Dendritic cell treated with granulocyte-macrophage colony-stimulating factor and Interleukin-4, amounts not matched to agents 40 ng/mL and 50 ng/mL, for 4 days (primary cell): Measurements from ENCODE around the gene TEX264.
A peak's percentile ranks its signal among the peaks of the same experiment; 100 is the strongest.
"Not testable (repeated sequence)": the region's sequence is repeated elsewhere in the genome, so short reads cannot be mapped to it uniquely, and the experiment has no call there.

Experiments used
- H3K27ac Mint-ChIP-seq: one replicate; pipeline ENCODE4 v1.8.0; 2022; ENCODE audit warnings: mild to moderate bottlenecking, mixed read lengths
- H3K27me3 Mint-ChIP-seq: one replicate; pipeline ENCODE4 v1.8.0; 2022; ENCODE audit warnings: mild to moderate bottlenecking, mixed read lengths
- H3K36me3 Mint-ChIP-seq: one replicate; pipeline ENCODE4 v1.8.0; 2022; ENCODE audit warnings: low read depth, mixed read lengths
- H3K4me1 Mint-ChIP-seq: one replicate; pipeline ENCODE4 v1.8.0; 2022; ENCODE audit warnings: low read depth, mixed read lengths
- H3K4me3 Mint-ChIP-seq: one replicate; pipeline ENCODE4 v1.8.0; 2022; ENCODE audit warnings: mild to moderate bottlenecking, moderate library complexity, mixed read lengths
- H3K9me3 Mint-ChIP-seq: one replicate; pipeline ENCODE4 v1.8.0; 2022; ENCODE audit warnings: mixed read lengths
- intact Hi-C: fragments of 100-400 bp; cut with micrococcal nuclease; formaldehyde crosslinking; loops from one replicate; pipeline ENCODE4 v1.15.0; 2022

Gene TEX264, protein sequence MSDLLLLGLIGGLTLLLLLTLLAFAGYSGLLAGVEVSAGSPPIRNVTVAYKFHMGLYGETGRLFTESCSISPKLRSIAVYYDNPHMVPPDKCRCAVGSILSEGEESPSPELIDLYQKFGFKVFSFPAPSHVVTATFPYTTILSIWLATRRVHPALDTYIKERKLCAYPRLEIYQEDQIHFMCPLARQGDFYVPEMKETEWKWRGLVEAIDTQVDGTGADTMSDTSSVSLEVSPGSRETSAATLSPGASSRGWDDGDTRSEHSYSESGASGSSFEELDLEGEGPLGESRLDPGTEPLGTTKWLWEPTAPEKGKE

DNA sequence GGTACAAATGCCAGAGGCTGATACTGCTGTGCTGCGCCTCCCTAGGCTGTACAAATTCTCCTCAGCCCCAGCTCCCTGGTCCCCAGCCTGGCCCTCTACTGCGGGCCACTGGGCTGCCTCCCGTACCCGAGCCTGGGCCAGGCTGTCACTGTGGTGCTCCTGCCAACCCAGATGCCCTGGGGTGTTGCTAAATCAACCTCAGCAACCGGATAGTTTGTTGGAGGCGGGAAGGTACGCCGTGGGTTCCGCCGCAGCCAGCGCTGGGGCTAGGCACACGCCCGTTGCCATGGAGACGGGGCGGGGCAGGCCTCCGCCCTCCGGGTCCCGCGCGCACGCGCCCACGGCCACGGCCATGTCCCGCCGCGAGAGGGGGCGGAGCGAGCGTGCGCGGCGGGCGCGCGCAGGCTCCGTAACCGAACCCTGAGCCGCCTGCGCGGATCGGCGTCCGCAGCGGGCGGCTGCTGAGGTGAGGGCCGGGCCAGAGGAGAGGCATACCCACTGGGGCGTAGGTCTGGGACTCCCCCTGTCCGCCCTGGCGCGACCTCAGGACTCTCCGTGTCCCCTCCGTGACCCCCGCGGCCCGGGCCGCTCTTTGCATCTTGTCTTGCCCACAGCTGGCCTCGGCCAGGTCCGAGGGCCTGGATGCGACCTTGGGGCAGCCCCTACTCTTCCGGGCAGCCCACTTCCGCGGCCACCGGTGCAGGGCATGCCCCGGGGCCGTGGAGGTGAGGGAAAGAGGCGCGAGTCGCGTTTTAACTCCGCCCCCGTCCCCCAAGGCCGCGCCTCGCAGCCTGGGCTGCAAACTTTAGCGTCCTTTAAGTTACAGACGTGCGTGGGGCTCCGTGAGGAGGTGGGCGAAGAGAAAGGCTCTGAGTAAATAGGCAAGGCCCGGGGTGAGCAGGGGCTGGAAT is at the start of gene TEX264:
TSS of gene TEX264 (plus strand) at position 430 of the 911 bp plus-strand sequence. CDS start 3,053 bp downstream, outside the sequence.
- H3K4me3 Mint-ChIP-seq, result peak within 1 kb of the TSS; percentile 88
- H3K9me3 Mint-ChIP-seq, result no peaks in the 10 kb centered on the region
- H3K36me3 Mint-ChIP-seq, result peaks cover 47% of the 10 kb centered on the region
- intact Hi-C loops, result no loop called here
- peaks cover 90% of the 10 kb centered on the region for H3K4me1 Mint-ChIP-seq
- peak within 1 kb of the TSS; percentile 89 for H3K27ac Mint-ChIP-seq
- no peaks in the 10 kb centered on the region for H3K27me3 Mint-ChIP-seq

DNA sequence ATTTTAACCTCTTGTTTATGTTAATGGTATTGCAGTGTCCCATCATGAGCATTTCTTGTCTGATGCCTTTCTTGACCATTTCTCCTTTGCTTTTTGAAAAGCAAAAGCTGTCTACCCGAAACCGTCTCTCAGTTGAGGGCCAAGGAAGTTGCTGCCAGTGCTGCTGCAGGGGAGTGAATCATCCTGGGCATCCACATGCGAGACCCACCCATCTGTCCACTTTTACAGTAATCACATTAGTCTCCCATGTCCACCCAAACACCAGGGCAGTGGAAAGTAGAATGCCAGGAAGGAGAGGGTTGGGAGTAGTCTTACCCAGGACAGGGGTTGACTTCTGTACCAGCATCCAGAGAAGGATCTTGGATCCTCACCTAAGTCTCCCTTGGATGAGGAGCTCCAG is 48.6 kb upstream of the TEX264 start:
- H3K27me3 Mint-ChIP-seq, result no peaks in the 10 kb centered on the region
- H3K4me1 Mint-ChIP-seq, result peaks cover 28% of the 10 kb centered on the region
- no peaks in the 10 kb centered on the region for H3K9me3 Mint-ChIP-seq
- intact Hi-C loops, result no loop called here
- H3K4me3 Mint-ChIP-seq, result no peak overlapping the region
- H3K36me3 Mint-ChIP-seq, result peaks cover 3% of the 10 kb centered on the region
- H3K27ac Mint-ChIP-seq, result no peak overlapping the region

DNA sequence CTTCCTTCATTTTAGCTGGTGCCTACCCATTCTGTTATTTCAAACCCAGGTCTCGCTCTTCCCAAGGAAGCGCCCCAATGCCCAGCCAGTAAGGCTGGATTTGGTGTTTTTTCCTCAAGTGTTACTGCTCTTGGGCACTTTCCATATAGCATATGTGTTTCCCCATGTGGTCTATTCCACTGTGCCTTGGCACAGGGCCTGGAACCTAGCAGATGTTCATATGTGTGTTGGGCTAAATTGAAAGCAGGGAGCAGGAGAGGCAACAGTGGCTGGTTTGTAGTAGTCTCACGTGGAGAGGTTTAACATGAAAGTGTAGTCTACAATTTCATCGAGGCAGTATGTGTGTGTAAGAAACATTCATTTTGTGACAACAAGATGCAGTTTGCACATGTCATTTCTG is 48.2 kb upstream of the TEX264 start:
- intact Hi-C loops, result no loop called here
- Mint-ChIP-seq H3K4me1 (peaks cover 28% of the 10 kb centered on the region), H3K27me3 (no peaks in the 10 kb centered on the region), H3K9me3 (no peaks in the 10 kb centered on the region), H3K27ac (no peak overlapping the region), H3K36me3 (peaks cover 8% of the 10 kb centered on the region), H3K4me3 (no peak overlapping the region)

DNA sequence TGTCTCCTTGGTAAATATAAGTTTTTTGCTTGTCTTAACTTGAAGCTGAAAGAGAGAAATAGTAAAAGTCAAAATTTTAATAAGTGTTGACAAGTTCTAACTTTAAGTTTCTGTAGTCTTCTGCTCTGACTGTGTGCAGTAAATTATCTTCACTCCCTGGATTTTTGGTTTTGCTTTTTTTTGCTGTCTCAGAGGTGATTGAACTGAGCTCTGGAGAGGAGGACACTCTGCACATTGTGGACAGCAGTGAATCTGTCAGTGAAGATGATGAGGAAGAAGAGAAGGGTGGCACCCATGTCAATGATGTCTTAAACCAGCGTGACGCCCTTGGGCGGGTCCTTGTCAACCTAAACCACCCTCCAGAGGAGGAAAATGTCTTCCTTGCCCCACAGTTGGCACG is 40.5 kb upstream of the TEX264 start:
- Mint-ChIP-seq H3K4me1 (no peaks in the 10 kb centered on the region), H3K36me3 (peaks cover 84% of the 10 kb centered on the region), H3K9me3 (no peaks in the 10 kb centered on the region), H3K27me3 (no peaks in the 10 kb centered on the region), H3K4me3 (no peak overlapping the region), H3K27ac (no peak overlapping the region)
- intact Hi-C loops, result no loop called here

DNA sequence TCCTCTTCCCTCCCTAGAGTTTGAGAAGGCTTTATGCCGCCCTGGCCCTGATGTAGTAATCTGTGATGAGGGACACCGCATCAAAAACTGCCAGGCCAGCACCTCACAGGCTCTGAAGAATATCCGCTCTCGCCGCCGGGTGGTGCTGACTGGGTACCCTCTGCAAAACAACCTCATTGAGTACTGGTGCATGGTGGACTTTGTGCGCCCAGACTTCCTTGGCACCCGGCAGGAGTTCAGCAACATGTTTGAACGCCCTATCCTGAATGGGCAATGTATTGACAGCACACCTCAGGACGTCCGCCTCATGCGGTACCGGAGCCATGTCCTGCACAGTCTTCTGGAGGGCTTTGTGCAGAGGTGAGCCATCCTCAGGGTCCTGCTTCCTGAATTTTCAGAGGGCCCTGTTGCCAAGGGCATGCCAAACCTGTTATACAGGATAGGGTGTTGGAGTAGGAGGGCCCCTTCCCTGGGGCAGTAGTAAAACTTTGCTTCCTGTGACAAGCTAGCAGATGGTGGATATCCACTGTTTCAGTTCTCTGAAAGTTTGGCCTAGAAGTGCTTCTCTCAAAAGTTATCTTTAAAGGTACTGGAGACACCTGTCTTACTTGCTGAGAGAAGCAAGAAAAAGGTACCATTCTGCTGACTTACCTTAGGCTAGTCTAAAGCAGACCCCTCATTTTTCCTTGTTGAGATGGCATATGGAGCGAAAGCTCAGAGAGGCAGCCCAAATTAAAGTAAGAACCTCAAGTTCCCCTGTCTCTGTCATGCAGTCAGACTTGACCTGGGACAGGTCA is 33.7 kb upstream of the TEX264 start:
- no peaks in the 10 kb centered on the region for H3K4me1 Mint-ChIP-seq
- H3K4me3 Mint-ChIP-seq, result no peak overlapping the region
- H3K27me3 Mint-ChIP-seq, result no peaks in the 10 kb centered on the region
- peaks cover 100% of the 10 kb centered on the region for H3K36me3 Mint-ChIP-seq
- H3K9me3 Mint-ChIP-seq, result no peaks in the 10 kb centered on the region
- H3K27ac Mint-ChIP-seq, result no peak overlapping the region
- intact Hi-C loops, result no loop called here

DNA sequence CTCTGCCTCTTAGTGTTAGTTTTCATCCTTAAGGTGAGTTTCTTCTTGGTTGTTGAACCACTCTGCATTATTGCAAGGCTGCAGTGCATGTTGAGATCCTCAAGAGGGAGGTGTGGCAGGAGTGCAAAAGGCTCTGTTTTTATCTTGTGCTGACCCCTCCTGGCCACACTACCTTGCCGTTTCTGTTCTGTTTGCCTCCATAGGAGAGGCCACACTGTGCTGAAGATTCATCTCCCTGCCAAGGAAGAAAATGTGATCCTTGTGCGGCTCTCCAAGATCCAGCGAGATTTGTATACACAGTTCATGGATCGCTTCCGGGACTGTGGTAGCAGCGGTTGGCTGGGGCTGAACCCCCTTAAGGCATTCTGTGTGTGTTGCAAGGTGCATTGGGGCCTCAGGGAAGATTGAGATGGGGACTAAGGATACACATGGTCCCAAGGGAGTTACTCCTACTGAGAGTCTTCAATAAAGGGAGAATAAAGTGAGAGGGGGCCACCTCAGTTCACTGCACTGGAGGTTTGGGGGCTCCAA is 33.0 kb upstream of the TEX264 start:
- intact Hi-C loops, result loop anchor here (1.0 kb wide), 1 partner anchor 136 kb away; no protein-coding TSS in a partner anchor
- no peaks in the 10 kb centered on the region for H3K4me1 Mint-ChIP-seq
- H3K27me3 Mint-ChIP-seq, result no peaks in the 10 kb centered on the region
- H3K4me3 Mint-ChIP-seq, result no peak overlapping the region
- peaks cover 100% of the 10 kb centered on the region for H3K36me3 Mint-ChIP-seq
- H3K27ac Mint-ChIP-seq, result no peak overlapping the region
- H3K9me3 Mint-ChIP-seq, result no peaks in the 10 kb centered on the region

DNA sequence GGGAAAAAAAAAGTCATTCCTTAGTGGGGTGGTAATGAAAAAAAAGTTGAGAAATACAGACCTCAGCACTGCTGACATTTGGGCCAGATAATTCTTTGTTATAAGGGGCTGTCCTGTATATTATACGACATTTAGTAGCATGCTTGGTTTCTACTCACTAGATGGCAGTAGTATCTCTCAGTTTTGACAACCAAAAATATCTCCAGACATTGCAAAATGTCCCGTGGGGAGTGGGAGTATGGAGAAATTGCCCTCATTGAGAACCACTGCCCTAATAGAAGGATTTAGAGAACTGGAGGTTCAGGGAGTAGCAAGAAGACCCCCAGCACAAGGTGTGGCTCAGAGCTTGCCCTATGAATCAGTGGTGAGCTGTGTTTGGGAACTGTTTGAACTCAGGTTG is 28.6 kb upstream of the TEX264 start:
- no peaks in the 10 kb centered on the region for H3K27me3 Mint-ChIP-seq
- no peak overlapping the region for H3K4me3 Mint-ChIP-seq
- no peak overlapping the region for H3K27ac Mint-ChIP-seq
- no peaks in the 10 kb centered on the region for H3K9me3 Mint-ChIP-seq
- H3K4me1 Mint-ChIP-seq, result no peaks in the 10 kb centered on the region
- peaks cover 100% of the 10 kb centered on the region for H3K36me3 Mint-ChIP-seq
- intact Hi-C loops, result loop anchor here (1.0 kb wide), 1 partner anchor 40 kb away; no protein-coding TSS in a partner anchor

DNA sequence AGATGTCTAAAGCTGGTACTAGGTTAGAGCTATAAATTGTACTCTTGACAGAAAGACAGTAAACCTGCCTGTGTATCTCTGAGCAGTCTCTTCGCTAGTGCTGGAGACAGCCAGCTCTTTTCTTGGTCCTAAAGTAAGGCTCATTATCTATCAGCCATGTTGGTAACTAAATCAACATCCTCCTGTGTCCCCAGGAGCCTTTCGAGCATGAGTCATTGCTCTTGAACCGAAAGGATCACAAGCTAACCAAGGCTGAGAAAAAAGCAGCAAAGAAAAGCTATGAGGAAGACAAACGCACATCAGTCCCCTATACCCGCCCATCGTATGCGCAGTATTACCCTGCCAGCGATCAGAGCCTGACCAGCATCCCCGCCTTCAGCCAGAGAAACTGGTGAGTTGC is 25.0 kb upstream of the TEX264 start:
- Mint-ChIP-seq H3K9me3 (no peaks in the 10 kb centered on the region), H3K27me3 (no peaks in the 10 kb centered on the region), H3K4me3 (no peak overlapping the region), H3K36me3 (peaks cover 99% of the 10 kb centered on the region), H3K27ac (no peak overlapping the region), H3K4me1 (no peaks in the 10 kb centered on the region)
- intact Hi-C loops, result no loop called here

DNA sequence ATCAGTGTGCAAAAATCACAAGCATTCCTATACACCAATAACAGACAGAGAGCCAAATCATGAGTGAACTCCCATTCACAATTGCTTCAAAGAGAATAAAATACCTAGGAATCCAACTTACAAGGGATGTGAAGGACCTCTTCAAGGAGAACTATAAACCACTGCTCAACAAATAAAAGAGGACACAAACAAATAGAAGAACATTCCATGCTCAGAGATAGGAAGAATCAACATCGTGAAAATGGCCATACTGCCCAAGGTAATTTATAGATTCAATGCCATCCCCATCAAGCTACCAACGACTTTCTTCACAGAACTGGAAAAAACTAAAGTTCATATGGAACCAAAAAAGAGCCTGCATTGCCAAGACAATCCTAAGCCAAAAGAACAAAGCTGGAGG is 18.9 kb upstream of the TEX264 start:
- H3K9me3 Mint-ChIP-seq, H3K27me3 Mint-ChIP-seq, H3K27ac Mint-ChIP-seq, intact Hi-C loops, H3K4me1 Mint-ChIP-seq, H3K4me3 Mint-ChIP-seq: not testable (repeated sequence)
- H3K36me3 Mint-ChIP-seq, result peaks cover 77% of the 10 kb centered on the region

DNA sequence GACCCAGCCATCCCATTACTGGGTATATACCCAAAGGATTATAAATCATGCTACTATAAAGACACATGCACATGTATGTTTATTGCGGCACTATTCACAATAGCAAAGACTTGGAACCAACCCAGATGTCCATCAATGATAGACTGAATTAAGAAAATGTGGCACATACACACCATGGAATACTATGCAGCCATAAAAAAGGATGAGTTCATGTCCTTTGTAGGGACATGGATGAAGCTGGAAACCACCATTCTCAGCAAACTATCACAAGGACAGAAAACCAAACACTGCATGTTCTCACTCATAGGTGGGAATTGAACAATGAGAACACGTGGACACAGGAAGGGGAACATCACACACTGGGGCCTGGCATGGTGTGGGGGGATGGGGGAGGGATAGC is 17.6 kb upstream of the TEX264 start:
- H3K27me3 Mint-ChIP-seq, intact Hi-C loops, H3K27ac Mint-ChIP-seq, H3K9me3 Mint-ChIP-seq, H3K4me3 Mint-ChIP-seq: not testable (repeated sequence)
- Mint-ChIP-seq H3K36me3 (peaks cover 76% of the 10 kb centered on the region), H3K4me1 (peaks cover 18% of the 10 kb centered on the region)

DNA sequence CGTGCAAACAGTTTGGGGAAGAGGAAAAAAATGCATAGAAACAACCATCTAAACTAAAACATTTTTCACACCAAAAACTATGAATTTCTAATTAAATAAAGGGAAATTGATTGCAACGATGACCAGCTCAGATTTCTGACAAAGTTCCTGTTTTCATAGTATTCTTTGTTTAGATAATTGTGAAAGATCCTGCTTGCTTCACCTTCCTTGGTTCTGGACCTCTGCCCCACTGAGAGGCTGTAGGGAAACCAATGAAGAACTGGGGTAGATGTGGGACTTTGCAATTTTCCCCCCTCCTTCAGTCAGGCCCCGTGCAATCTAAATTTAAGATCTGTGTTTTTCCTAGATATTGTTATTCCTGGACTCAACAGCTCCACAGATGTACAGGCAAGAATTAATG is 13.8 kb upstream of the TEX264 start:
- no peak overlapping the region for H3K27ac Mint-ChIP-seq
- intact Hi-C loops, result no loop called here
- peaks cover 5% of the 10 kb centered on the region for H3K9me3 Mint-ChIP-seq
- H3K4me1 Mint-ChIP-seq, result peaks cover 27% of the 10 kb centered on the region
- H3K4me3 Mint-ChIP-seq, result no peak overlapping the region
- peaks cover 83% of the 10 kb centered on the region for H3K36me3 Mint-ChIP-seq
- H3K27me3 Mint-ChIP-seq, result no peaks in the 10 kb centered on the region

DNA sequence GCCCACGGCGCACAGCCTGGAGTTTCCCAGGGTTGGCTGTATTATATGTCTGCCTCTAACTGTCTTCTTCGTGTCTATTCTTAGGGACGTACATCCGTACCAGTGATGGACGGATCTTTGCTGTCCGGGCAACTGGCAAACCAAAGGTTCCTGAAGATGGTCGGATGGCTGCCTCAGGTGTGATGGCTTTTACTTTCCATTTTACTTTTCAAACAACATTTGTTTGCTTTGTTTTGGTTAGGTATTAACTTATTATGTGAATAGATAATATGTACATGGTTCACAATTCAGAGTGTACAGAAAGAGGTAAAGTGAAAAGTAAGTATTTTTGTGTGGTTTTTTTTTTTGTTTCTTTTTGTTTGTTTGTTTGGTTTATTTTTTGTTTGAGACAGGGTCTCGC is 11.1 kb upstream of the TEX264 start:
- Mint-ChIP-seq H3K4me1 (peaks cover 22% of the 10 kb centered on the region), H3K9me3 (no peaks in the 10 kb centered on the region), H3K4me3 (no peak overlapping the region), H3K27ac (no peak overlapping the region), H3K27me3 (no peaks in the 10 kb centered on the region), H3K36me3 (peaks cover 88% of the 10 kb centered on the region)
- intact Hi-C loops, result no loop called here

DNA sequence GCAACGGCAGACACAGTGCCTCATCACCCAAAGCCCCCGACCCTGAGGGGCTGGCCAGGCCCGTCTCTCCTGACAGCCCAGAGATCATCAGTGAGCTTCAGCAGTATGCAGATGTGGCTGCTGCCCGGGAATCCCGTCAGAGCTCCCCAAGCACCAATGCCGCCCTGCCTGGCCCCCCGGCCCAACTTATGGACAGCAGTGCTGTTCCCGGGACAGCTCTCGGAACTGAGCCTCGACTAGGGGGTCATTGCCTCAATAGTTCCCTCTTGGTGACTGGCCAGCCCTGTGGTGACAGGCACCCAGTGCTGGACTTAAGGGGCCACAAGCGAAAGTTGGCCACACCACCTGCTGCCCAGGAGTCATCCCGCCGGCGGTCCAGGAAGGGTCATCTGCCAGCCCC is 8.6 kb upstream of the TEX264 start:
- peaks cover 29% of the 10 kb centered on the region for H3K4me1 Mint-ChIP-seq
- intact Hi-C loops, result no loop called here
- H3K27me3 Mint-ChIP-seq, result no peaks in the 10 kb centered on the region
- H3K36me3 Mint-ChIP-seq, result peaks cover 76% of the 10 kb centered on the region
- no peaks in the 10 kb centered on the region for H3K9me3 Mint-ChIP-seq
- no peak overlapping the region for H3K4me3 Mint-ChIP-seq
- peak overlapping the region; percentile 18 for H3K27ac Mint-ChIP-seq
